ENCODE measurements around the gene PEG3.
"Not testable (repeated sequence)": the region's sequence is repeated elsewhere in the genome, so short reads cannot be mapped to it uniquely, and the experiment has no call there.

GRCh38 chr19:56860409-56860808, 19.9 kb upstream of the PEG3 start:
- not testable (repeated sequence) for TF ChIP-seq CTCF (IDR thresholded peaks at IDR 0.05 in 8 of 11, conservative IDR thresholded peaks at IDR 0.05 in 3 of 11); POLR2A (IDR thresholded peaks at IDR 0.05)
